Right lobe of liver (tissue), 6 donors: Measurements from ENCODE around the gene IL17C. TPM values are rescaled to one million over a fixed set of nuclear protein-coding genes. Genes with fewer than 3 reads are reported as not detected.

Source experiments
- ATAC-seq, 4 donors: fragments of 200-7000 bp; cut with Tn5 transposase; one replicate each; pipeline ENCODE4 v1.9.1; 2020; ENCODE audit warnings: mild to moderate bottlenecking in 4 of 4, moderate library complexity in 4 of 4
- DNase-seq, 3 donors: peaks; one replicate each; pipeline ENCODE4 v3.0.0-alpha.2; 2020
- H3K27ac ChIP-seq, 3 donors: fragments of 200-600 bp; one replicate each; pipeline ENCODE4 v1.8.0; 2022
- H3K27me3 ChIP-seq, 2 donors: fragments of 200-600 bp; one replicate each; pipeline ENCODE4 v1.8.0; 2022
- H3K36me3 ChIP-seq, 4 donors: fragments of 200-600 bp; sonication (generic) in 1 of 4; one replicate each; pipeline versions ENCODE4 v1.5.1 to v1.8.0; 2017 to 2022; ENCODE audit warnings: control low read depth in 1 of 4
- H3K4me1 ChIP-seq, 4 donors: fragments of 200-600 bp; sonication (generic) in 1 of 4; one replicate each; pipeline versions ENCODE4 v1.5.1 to v1.8.0; 2017 to 2022; ENCODE audit warnings: control low read depth in 1 of 4
- H3K4me3 ChIP-seq, 3 donors: fragments of 200-600 bp; one replicate each; pipeline ENCODE4 v1.8.0; 2022
- H3K9me3 ChIP-seq, 4 donors: fragments of 200-600 bp; sonication (generic) in 1 of 4; one replicate each; pipeline versions ENCODE4 v1.5.1 to v1.8.0; 2017 to 2022; ENCODE audit warnings: control low read depth in 1 of 4
- POLR2A ChIP-seq: fragments of 450-650 bp; IDR thresholded peaks from one replicate; pipeline ENCODE4 v1.6.1; 2017; ENCODE audit warnings: antibody characterized with exemption, mild to moderate bottlenecking
- WGBS: methylation state at CpG from one replicate; pipeline ENCODE4 v1.1.6; 2018; ENCODE audit warnings: low coverage, low lambda C conversion rate; ENCODE audit not compliant: insufficient coverage; ENCODE audit errors: missing lambda C conversion rate; 5-methylcytosine and 5-hydroxymethylcytosine counted together
- intact Hi-C, 2 donors: fragments of 100-400 bp; cut with DNase I; formaldehyde crosslinking; loops; one replicate each; pipeline versions ENCODE4 v1.11.2 to v1.14.1; 2022
- total RNA-seq, 6 experiments: library from RNA; depleted of rRNA in 2 of 6; stranded (reverse); fragments of >200 nt in 2 of 6; fragmentation: NEBNext Ultra II Directional in 3 of 6; extraction: Animal tissue kit (Norgen Biotek cat#: 25700) in 3 of 6; gene quantifications; one replicate each; pipeline versions ENCODE4 v1.1.0 to v1.2.4, GENCODE V29; 2016 to 2023
- TF ChIP-seq, protein P1 (sequence below), 4 donors: fragments of 200-600 bp in 3 of 4; fragments of 450-650 bp in 1 of 4; IDR thresholded peaks; one replicate each; pipeline versions ENCODE4 v1.5.1 to v1.8.0; 2016 to 2022; ENCODE audit warnings: antibody characterized with exemption in 4 of 4, mild to moderate bottlenecking in 2 of 4
- donor health status: DM: no; HTN: yes; CAD: no.
- donor health status: DM: no; HTN: no; CAD: no.
- donor health status: DM: no; HTN: no; CAD: no.
- donor health status: DM: no; HTN: yes; CAD: no.
- donor health status: DM: no; HTN: yes; CAD: no.

IL17C gene
- total RNA-seq, 6 experiments from 2014 or later = not detected

DNA sequence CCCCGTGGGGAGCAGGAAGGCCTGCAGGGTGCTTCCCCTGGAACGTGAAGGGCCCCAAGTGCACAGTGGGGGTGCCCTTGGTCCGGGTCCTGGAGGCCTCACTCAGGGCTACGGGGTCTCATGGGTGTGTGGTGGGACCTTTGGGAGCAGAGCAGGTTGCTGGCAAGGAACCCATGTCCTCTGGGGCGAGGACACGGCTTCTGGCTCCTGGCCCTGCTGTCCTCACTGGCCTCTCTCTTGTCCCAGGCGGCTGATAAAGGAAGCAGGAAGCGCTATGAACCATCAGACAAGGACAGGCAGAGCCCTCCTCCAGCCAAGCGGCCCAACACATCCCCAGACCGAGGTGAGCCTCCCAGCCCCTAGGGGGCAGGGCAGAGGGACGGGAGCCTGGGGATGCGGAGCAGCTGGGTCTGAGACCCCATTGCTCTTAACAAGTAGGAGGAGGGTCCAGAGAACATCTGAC, 9.8 kb upstream of the IL17C start:
- DNase-seq (no peak), ATAC-seq (peak; percentile 72 to 78 (median 76))
- TF ChIP-seq, protein P1, sequence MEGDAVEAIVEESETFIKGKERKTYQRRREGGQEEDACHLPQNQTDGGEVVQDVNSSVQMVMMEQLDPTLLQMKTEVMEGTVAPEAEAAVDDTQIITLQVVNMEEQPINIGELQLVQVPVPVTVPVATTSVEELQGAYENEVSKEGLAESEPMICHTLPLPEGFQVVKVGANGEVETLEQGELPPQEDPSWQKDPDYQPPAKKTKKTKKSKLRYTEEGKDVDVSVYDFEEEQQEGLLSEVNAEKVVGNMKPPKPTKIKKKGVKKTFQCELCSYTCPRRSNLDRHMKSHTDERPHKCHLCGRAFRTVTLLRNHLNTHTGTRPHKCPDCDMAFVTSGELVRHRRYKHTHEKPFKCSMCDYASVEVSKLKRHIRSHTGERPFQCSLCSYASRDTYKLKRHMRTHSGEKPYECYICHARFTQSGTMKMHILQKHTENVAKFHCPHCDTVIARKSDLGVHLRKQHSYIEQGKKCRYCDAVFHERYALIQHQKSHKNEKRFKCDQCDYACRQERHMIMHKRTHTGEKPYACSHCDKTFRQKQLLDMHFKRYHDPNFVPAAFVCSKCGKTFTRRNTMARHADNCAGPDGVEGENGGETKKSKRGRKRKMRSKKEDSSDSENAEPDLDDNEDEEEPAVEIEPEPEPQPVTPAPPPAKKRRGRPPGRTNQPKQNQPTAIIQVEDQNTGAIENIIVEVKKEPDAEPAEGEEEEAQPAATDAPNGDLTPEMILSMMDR (IDR thresholded peaks at IDR 0.05) = peak in 3 of 4 donors; percentile 39 to 41 (median 40)
- no peak for TF ChIP-seq POLR2A
- H3K4me1 ChIP-seq = peaks cover 0 to 4% (median 0%) of the 10 kb centered on the region in 4 donors
- no peaks in the 10 kb centered on the region for H3K27me3 ChIP-seq
- H3K27ac ChIP-seq = no peak overlapping the region
- H3K4me3 ChIP-seq = no peak overlapping the region
- H3K36me3 ChIP-seq = peaks cover 0 to 55% (median 14%) of the 10 kb centered on the region in 4 donors
- intact Hi-C loops = no loop called here
- no peaks in the 10 kb centered on the region for H3K9me3 ChIP-seq
- WGBS = 57% methylated on average over 1 of the region's 12 CpGs

DNA sequence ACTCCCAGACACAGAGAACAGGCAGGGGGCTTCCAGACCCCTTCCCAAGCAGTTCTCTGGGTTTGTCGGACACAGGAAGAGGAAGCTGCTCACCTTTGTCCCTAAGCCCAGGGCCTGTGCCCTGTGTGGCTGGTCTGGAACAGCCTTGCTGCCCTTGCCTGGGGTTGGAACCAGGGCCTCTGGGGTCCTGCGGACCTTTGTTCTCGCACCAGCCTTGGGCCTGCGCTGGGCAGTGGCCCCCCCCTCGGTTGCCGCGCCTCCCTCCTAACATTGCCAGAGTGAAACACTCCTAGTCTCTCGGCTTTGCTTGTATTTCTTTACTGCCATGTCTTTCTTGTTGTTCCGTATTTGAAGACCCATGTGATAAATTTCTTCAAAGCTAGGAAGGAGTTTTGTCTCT, 8.5 kb upstream of the IL17C start:
- Histone ChIP-seq H3K4me3 (no peak overlapping the region), H3K27ac (no peak overlapping the region), H3K4me1 (peaks cover 0 to 4% (median 0%) of the 10 kb centered on the region in 4 donors), H3K27me3 (no peaks in the 10 kb centered on the region), H3K9me3 (no peaks in the 10 kb centered on the region), H3K36me3 (peaks cover 0 to 43% (median 13%) of the 10 kb centered on the region in 4 donors)
- DNase-seq (no peak), ATAC-seq (no peak)
- WGBS = 65% methylated on average over 4 of the region's 9 CpGs
- TF ChIP-seq, protein P1 (IDR thresholded peaks at IDR 0.05) = no peak
- TF ChIP-seq POLR2A = no peak
- intact Hi-C loops = no loop called here

DNA sequence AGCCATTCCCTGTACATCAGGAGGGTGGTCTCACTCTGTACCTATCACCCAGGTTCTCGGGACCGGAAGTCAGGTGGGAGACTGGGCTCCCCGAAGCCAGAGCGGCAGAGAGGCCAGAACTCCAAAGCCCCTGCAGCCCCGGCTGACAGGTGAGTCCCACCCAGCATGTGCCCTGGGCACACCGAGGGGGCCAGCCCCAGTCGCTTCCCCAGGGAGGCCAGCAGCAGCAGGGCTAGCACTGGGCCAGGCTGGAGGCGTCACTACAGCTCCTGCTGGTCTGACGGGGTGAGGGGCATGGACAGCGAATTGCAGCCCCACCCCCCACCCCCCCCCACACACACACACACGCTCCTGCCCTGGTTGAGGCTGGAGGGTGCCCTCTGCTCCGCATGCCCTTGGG, 7.9 kb upstream of the IL17C start:
- DNase-seq = peak in 1 of 3 donors; percentile 35
- Histone ChIP-seq H3K4me1 (peaks cover 0 to 4% (median 0%) of the 10 kb centered on the region in 4 donors), H3K27me3 (no peaks in the 10 kb centered on the region), H3K36me3 (peaks cover 0 to 40% (median 13%) of the 10 kb centered on the region in 4 donors), H3K27ac (no peak overlapping the region), H3K4me3 (no peak overlapping the region), H3K9me3 (no peaks in the 10 kb centered on the region)
- TF ChIP-seq POLR2A = no peak
- TF ChIP-seq, protein P1 (IDR thresholded peaks at IDR 0.05) = no peak
- WGBS = no CpG with 5 or more reads among the region's 12 CpGs
- intact Hi-C loops = no loop called here
- no peak for ATAC-seq

DNA sequence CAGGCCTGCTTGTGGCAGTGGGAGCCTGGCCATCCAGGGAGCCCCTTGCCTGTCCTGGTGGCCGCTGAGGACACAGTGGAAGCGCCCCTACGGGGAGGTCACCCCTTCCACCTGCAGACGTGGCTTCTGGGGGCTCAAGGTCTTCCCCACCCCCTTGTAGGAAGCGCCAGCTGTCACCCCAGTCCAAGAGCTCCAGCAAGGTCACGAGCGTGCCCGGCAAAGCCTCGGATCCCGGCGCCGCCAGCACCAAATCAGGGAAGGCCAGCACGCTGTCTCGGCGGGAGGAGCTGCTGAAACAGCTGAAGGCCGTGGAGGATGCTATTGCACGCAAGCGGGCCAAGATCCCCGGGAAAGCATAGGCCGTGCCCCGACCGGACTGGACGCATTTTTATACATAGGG, 7.4 kb upstream of the IL17C start:
- peak in 1 of 3 donors; percentile 37 for DNase-seq
- Histone ChIP-seq H3K4me3 (no peak overlapping the region), H3K9me3 (no peaks in the 10 kb centered on the region), H3K27ac (no peak overlapping the region), H3K27me3 (no peaks in the 10 kb centered on the region), H3K36me3 (peaks cover 0 to 40% (median 13%) of the 10 kb centered on the region in 4 donors), H3K4me1 (peaks cover 0 to 4% (median 0%) of the 10 kb centered on the region in 4 donors)
- WGBS = 92% methylated on average over 7 of the region's 23 CpGs
- TF ChIP-seq, protein P1 (IDR thresholded peaks at IDR 0.05) = no peak
- no peak for TF ChIP-seq POLR2A
- ATAC-seq = no peak
- intact Hi-C loops = no loop called here
